Skeletal muscle tissue (tissue), 4 donors: ENCODE data around the gene ADAT3. TPM values are rescaled to one million over a fixed set of nuclear protein-coding genes. Genes with fewer than 3 reads are reported as not detected.

Experiments used
- H3K27ac ChIP-seq: one replicate; pipeline ENCODE4 v1.7.0; 2013; ENCODE audit warnings: mild to moderate bottlenecking, low read depth, low read length, inconsistent platforms
- H3K27me3 ChIP-seq, 3 donors: one replicate each; pipeline ENCODE4 v1.7.0; 2013; ENCODE audit warnings: low read length in 3 of 3; ENCODE audit not compliant: control insufficient read depth in 3 of 3, insufficient read depth in 3 of 3
- H3K36me3 ChIP-seq, 3 donors: one replicate each; pipeline ENCODE4 v1.7.0; 2013; ENCODE audit warnings: low read length in 3 of 3; ENCODE audit not compliant: control insufficient read depth in 3 of 3, insufficient read depth in 3 of 3
- H3K4me1 ChIP-seq, 3 donors: one replicate each; pipeline ENCODE4 v1.7.0; 2013; ENCODE audit warnings: low read length in 3 of 3, mild to moderate bottlenecking in 3 of 3; ENCODE audit not compliant: control insufficient read depth in 3 of 3, insufficient read depth in 3 of 3
- H3K4me3 ChIP-seq, 3 donors: one replicate each; pipeline ENCODE4 v1.7.0; 2013; ENCODE audit warnings: low read length in 3 of 3
- H3K9ac ChIP-seq, 3 donors: one replicate each; pipeline ENCODE4 v1.7.0; 2013; ENCODE audit warnings: low read length in 3 of 3, mild to moderate bottlenecking in 3 of 3, moderate library complexity in 2 of 3, low read depth in 1 of 3
- H3K9me3 ChIP-seq, 3 donors: one replicate each; pipeline ENCODE4 v1.7.0; 2013; ENCODE audit warnings: low read length in 3 of 3; ENCODE audit not compliant: control insufficient read depth in 3 of 3
- total RNA-seq: library from RNA; depleted of rRNA; stranded (reverse); fragments of >200 nt; gene quantifications from one replicate; pipeline ENCODE4 v1.2.3, GENCODE V29; 2014
- donor health status: Osteomylitis.

Gene ADAT3
- total RNA-seq, 1 donor from 2014 or later: 1.0 TPM

- peak overlapping the region in 1 of 3 donors; percentile 23 for H3K9ac ChIP-seq
- no peak overlapping the region for H3K4me3 ChIP-seq
- no peak overlapping the region for H3K27ac ChIP-seq
- H3K9me3 ChIP-seq: no peaks in the 10 kb centered on the region
- peaks cover 0 to 13% (median 10%) of the 10 kb centered on the region in 3 donors for H3K27me3 ChIP-seq
- H3K4me1 ChIP-seq: peaks cover 18 to 53% (median 41%) of the 10 kb centered on the region in 3 donors
- H3K36me3 ChIP-seq: no peaks in the 10 kb centered on the region
These were observed 44.2 kb upstream of the ADAT3 start for GRCh38 chr19:1860821-1861598.

DNA sequence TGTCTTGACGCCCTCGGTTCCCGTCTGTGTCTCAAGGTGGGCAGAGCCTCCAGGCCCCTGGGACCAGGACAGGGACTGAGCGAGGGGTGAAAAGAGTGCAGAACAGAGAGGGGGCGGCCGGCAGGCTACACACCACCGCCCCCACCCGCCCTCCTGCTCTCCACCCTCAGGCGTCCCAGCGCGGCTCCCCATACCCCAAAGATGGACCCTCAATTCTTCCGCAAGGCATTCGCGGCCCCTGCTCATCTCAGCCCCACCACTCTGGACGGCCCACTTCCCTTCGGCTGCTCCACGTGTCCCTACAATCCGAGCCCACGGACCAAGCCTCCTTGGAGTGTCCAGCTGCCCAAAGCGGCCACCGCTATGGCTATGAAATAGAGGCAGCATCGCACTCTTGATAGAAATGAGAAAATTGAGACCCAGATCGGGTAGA is 43.6 kb upstream of the ADAT3 start:
- Histone ChIP-seq H3K36me3 (no peaks in the 10 kb centered on the region), H3K27ac (peak overlapping the region; percentile 30), H3K4me1 (peaks cover 12 to 47% (median 35%) of the 10 kb centered on the region in 3 donors), H3K27me3 (peaks cover 0 to 13% (median 4%) of the 10 kb centered on the region in 3 donors), H3K9me3 (no peaks in the 10 kb centered on the region), H3K4me3 (peak overlapping the region in 1 of 3 donors; percentile 38), H3K9ac (peak overlapping the region in 2 of 3 donors; percentile 23 to 40)

- Histone ChIP-seq H3K9me3 (no peaks in the 10 kb centered on the region), H3K27ac (peak overlapping the region; percentile 30), H3K9ac (peak overlapping the region in 2 of 3 donors; percentile 38 to 54), H3K27me3 (peaks cover 0 to 13% (median 4%) of the 10 kb centered on the region in 3 donors), H3K4me1 (peaks cover 12 to 45% (median 33%) of the 10 kb centered on the region in 3 donors), H3K36me3 (no peaks in the 10 kb centered on the region), H3K4me3 (peak overlapping the region; percentile 38 to 57 (median 54))
These were observed 43.2 kb upstream of the ADAT3 start for GRCh38 chr19:1862068-1862423.

DNA sequence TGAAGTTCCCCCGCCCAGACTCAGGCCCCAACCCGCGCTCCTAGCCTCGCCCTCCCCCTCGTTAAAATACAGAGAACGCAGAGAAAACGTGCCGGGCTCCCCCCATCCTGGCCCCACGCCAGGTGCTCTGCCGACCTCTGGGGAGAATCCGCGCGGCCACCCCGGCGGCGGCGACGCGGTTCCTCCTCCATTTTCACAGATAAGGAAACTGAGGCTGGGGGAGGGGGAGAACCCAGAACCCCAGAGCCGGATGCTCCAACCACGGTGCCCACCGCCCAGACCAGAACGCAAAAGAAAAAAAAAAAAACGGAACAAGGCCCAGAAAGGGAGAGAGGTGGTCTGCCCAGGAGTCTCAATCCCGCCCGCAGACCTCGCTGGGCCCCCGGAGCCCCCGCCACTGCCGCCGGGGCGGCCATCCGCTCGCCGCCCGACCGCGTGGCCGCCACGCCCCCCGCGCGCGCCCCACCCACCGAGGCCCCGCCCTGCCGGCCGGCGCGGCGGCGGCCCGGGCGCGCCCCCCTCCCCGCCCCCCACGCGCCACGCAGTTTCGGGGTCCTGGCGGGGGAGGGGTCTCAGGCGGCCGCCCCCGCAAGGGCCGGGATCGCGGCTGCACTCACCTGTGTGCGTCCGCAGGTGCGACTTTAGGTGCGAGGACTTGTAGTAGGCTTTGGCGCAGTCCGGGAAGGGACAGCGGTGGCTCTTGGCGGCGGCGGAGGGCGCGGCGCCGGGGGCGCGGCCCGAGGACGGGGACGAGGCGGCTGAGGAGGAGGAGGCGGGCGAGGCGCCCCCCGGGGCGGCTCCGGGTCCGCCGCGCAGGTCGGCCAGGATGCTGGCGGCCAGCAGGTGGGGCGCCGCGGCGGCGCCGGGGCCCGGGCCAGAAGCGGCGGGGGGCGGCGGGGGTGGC is 42.5 kb upstream of the ADAT3 start:
- H3K9me3 ChIP-seq: no peaks in the 10 kb centered on the region
- H3K27ac ChIP-seq: peak overlapping the region; percentile 30
- H3K27me3 ChIP-seq: peaks cover 0 to 13% (median 4%) of the 10 kb centered on the region in 3 donors
- peak overlapping the region; percentile 51 to 66 (median 61) for H3K4me3 ChIP-seq
- H3K9ac ChIP-seq: peak overlapping the region in 2 of 3 donors; percentile 38 to 54
- H3K4me1 ChIP-seq: peaks cover 12 to 41% (median 30%) of the 10 kb centered on the region in 3 donors
- no peaks in the 10 kb centered on the region for H3K36me3 ChIP-seq

DNA sequence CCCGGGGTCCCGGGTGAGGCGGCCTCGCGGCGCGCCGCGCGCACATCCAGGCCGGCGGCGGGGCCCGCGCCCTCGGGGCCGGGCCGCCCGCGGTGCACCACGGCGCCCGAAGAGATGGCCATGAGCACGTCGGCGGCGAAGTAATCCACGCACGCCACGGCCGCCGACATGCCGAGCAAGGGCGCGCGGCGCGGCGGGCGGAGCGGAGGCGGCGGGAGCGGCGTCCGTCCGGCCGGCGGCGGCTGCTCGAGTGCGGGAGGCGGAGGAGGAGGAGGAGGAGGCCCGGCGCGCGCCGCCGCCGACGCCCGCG is 41.9 kb upstream of the ADAT3 start, which contains the start of gene KLF16:
KLF16 (minus strand) TSS at position 252 of the 310 bp plus-strand sequence; CDS start at position 170, 82 bp downstream.
- H3K36me3 ChIP-seq: no peaks in the 10 kb centered on the region
- H3K9me3 ChIP-seq: no peaks in the 10 kb centered on the region
- H3K27ac ChIP-seq: peak within 1 kb of the TSS; percentile 83
- H3K4me3 ChIP-seq: peak within 1 kb of the TSS; percentile 62 to 72 (median 71)
- peaks cover 0 to 11% (median 3%) of the 10 kb centered on the region in 3 donors for H3K27me3 ChIP-seq
- peaks cover 12 to 35% (median 23%) of the 10 kb centered on the region in 3 donors for H3K4me1 ChIP-seq
- peak within 1 kb of the TSS; percentile 51 to 75 (median 69) for H3K9ac ChIP-seq

DNA sequence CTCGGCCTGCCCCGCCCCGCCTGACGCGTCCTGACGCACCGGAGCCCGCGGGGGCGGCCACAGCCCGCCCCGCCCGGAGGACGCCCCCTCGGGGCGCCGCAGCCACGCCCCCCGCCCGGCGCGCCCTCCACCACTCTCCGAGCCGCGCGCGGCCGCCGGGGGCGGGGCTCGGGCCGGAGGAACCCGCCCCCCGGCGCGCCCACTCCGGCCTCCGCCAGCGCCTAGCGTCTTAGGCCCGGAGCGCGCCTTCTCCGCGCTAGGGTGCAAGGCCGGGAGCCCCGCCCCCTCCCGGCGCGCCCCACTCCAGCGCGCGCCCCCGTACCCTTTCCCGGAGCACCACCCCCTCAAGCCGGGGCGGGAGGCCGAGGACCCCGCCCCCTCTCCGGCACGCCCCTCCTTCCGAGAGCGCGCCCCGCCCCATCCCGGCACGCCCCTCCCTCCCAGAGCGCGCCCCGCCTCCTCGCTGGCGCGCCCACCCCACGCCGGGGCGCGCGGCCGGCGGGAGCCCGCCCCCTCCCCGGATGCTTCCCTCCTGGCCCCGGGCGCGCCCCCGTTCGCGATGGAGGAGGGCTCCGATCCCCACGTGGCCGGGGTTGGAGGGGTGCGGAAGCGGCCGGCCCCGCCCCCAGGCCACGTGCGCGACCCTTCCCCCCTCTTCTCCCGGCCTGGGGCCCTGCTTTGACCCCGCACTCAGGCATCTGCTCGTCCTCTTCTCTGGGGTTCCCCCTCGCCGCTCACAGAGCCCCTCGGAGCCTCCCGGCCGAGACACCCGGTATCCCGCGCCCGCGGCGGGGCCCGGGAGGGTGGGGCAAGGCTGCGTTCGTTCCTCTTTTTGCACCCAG is 41.3 kb upstream of the ADAT3 start:
- peaks cover 12 to 31% (median 23%) of the 10 kb centered on the region in 3 donors for H3K4me1 ChIP-seq
- no peaks in the 10 kb centered on the region for H3K36me3 ChIP-seq
- peak overlapping the region; percentile 33 to 75 (median 69) for H3K9ac ChIP-seq

GRCh38 chr19:1864480-1865171 is 40.6 kb upstream of the ADAT3 start:
- Histone ChIP-seq H3K9ac (peak overlapping the region; percentile 51 to 75 (median 69)), H3K27ac (peak overlapping the region; percentile 83), H3K4me1 (peaks cover 12 to 28% (median 22%) of the 10 kb centered on the region in 3 donors), H3K36me3 (no peaks in the 10 kb centered on the region), H3K9me3 (no peaks in the 10 kb centered on the region), H3K4me3 (peak overlapping the region; percentile 62 to 72 (median 71)), H3K27me3 (peaks cover 0 to 4% (median 0%) of the 10 kb centered on the region in 3 donors)

More for the DNA sequence above, 41.3 kb upstream of the ADAT3 start:
- Histone ChIP-seq H3K4me3 (peak overlapping the region; percentile 62 to 72 (median 71)), H3K9me3 (no peaks in the 10 kb centered on the region), H3K27me3 (peaks cover 0 to 7% (median 0%) of the 10 kb centered on the region in 3 donors), H3K27ac (peak overlapping the region; percentile 83)

GRCh38 chr19:1865172-1866010 is 39.8 kb upstream of the ADAT3 start:
- peak overlapping the region; percentile 83 for H3K27ac ChIP-seq
- no peaks in the 10 kb centered on the region for H3K36me3 ChIP-seq
- H3K4me1 ChIP-seq: peaks cover 12 to 24% (median 16%) of the 10 kb centered on the region in 3 donors
- H3K9me3 ChIP-seq: no peaks in the 10 kb centered on the region
- peak overlapping the region; percentile 51 to 75 (median 69) for H3K9ac ChIP-seq
- H3K27me3 ChIP-seq: peaks cover 0 to 4% (median 0%) of the 10 kb centered on the region in 3 donors
- peak overlapping the region in 1 of 3 donors; percentile 71 for H3K4me3 ChIP-seq
